OCI-LY1 (cell line): ENCODE data around the gene CBL.

Experiments used
- H2AFZ ChIP-seq: fragments of 200-600 bp; sonication (generic), shearing (Covaris generic); 2 replicates; pipeline ENCODE4 v1.6.0; 2014; ENCODE audit warnings: antibody characterized with exemption, mild to moderate bottlenecking, low read length
- H3F3A ChIP-seq: fragments of 200-600 bp; sonication (generic), shearing (Covaris generic); 2 replicates; pipeline ENCODE4 v1.6.0; 2014; ENCODE audit warnings: mild to moderate bottlenecking, antibody characterized with exemption, low read length, moderate library complexity; ENCODE audit not compliant: insufficient read depth
- H3K27ac ChIP-seq: fragments of 200-600 bp; sonication (generic); 2 replicates; pipeline ENCODE4 v1.5.1; 2014; ENCODE audit warnings: low read length, mixed run types, mild to moderate bottlenecking, low read depth; ENCODE audit not compliant: poor library complexity, severe bottlenecking
- H3K27me3 ChIP-seq: fragments of 200-600 bp; sonication (generic); 2 replicates; pipeline ENCODE4 v1.6.0; 2014; ENCODE audit warnings: antibody characterized with exemption, mild to moderate bottlenecking, low read length, moderate library complexity; ENCODE audit not compliant: insufficient read depth
- H3K36me3 ChIP-seq: fragments of 200-600 bp; sonication (generic); 2 replicates; pipeline ENCODE4 v1.6.1; 2014; ENCODE audit warnings: mild to moderate bottlenecking, antibody characterized with exemption, low read length, moderate library complexity, mixed read lengths; ENCODE audit not compliant: insufficient read depth
- H3K4me1 ChIP-seq: fragments of 200-600 bp; sonication (generic); 2 replicates; pipeline ENCODE4 v1.5.1; 2014; ENCODE audit warnings: mild to moderate bottlenecking, low read length, moderate library complexity; ENCODE audit not compliant: insufficient read depth, severe bottlenecking
- H3K4me2 ChIP-seq: fragments of 200-600 bp; sonication (generic), shearing (Covaris generic); 2 replicates; pipeline ENCODE4 v1.6.1; 2014; ENCODE audit warnings: low read length
- H3K4me3 ChIP-seq: fragments of 200-600 bp; sonication (generic); 2 replicates; pipeline ENCODE4 v1.5.1; 2014; ENCODE audit warnings: low read length, low read depth, mild to moderate bottlenecking, mixed read lengths; ENCODE audit not compliant: poor library complexity, severe bottlenecking
- H3K79me2 ChIP-seq: fragments of 200-600 bp; shearing (Covaris generic); 2 replicates; pipeline ENCODE4 v1.6.1; 2016; ENCODE audit warnings: mixed run types, low read length, mixed read lengths; ENCODE audit not compliant: insufficient read depth
- H3K9ac ChIP-seq: fragments of 200-600 bp; sonication (generic), shearing (Covaris generic); 2 replicates; pipeline ENCODE4 v1.6.1; 2014; ENCODE audit warnings: mild to moderate bottlenecking, low read length, mixed read lengths
- H3K9me2 ChIP-seq: fragments of 200-600 bp; sonication (generic), shearing (Covaris generic); 2 replicates; pipeline ENCODE4 v1.6.1; 2014; ENCODE audit warnings: low read depth, mild to moderate bottlenecking, low read length, mixed read lengths
- H3K9me3 ChIP-seq: fragments of 200-600 bp; shearing (Covaris generic); 2 replicates; pipeline ENCODE4 v1.6.1; 2014; ENCODE audit warnings: low read length, mixed read lengths
- H4K20me1 ChIP-seq: fragments of 200-600 bp; sonication (generic), shearing (Covaris generic); 2 replicates; pipeline ENCODE4 v1.6.0; 2016; ENCODE audit warnings: mild to moderate bottlenecking, low read length; ENCODE audit not compliant: insufficient read depth
- CTCF ChIP-seq: fragments of 200-600 bp; sonication (generic), shearing (Covaris generic); IDR thresholded peaks from 2 replicates; pipeline ENCODE4 v1.5.1; 2017; ENCODE audit warnings: mild to moderate bottlenecking, antibody characterized with exemption, low read length, moderate library complexity, mixed read lengths
- EZH2 ChIP-seq: fragments of 200-600 bp; sonication (generic), shearing (Covaris generic); IDR thresholded peaks from 2 replicates; pipeline ENCODE4 v1.8.0; 2017; ENCODE audit warnings: borderline replicate concordance, mixed run types, mild to moderate bottlenecking, antibody characterized with exemption, low read length, moderate library complexity, mixed read lengths

Gene CBL

GRCh38 chr11:119284344-119285157 lies 78.4 kb downstream of the CBL start:
- H3K79me2 ChIP-seq = no peaks in the 10 kb centered on the region
- TF ChIP-seq CTCF = peak; percentile 62; the same call in 1 of the 2 replicates
- TF ChIP-seq EZH2 = no peak
- H4K20me1 ChIP-seq = no peaks in the 10 kb centered on the region
- no peak overlapping the region for H2AFZ ChIP-seq
- H3K9ac ChIP-seq = no peak overlapping the region
- no peaks in the 10 kb centered on the region for H3K4me1 ChIP-seq
- H3K27ac ChIP-seq = no peak overlapping the region
- H3K4me2 ChIP-seq = no peak overlapping the region
- no peaks in the 10 kb centered on the region for H3F3A ChIP-seq
- no peaks in the 10 kb centered on the region for H3K9me3 ChIP-seq
- peaks cover 52% of the 10 kb centered on the region for H3K36me3 ChIP-seq
- no peaks in the 10 kb centered on the region for H3K27me3 ChIP-seq
- H3K9me2 ChIP-seq = no peaks in the 10 kb centered on the region
- H3K4me3 ChIP-seq = no peak overlapping the region

GRCh38 chr11:119285431-119285830 lies 79.3 kb downstream of the CBL start:
- no peaks in the 10 kb centered on the region for H3K27me3 ChIP-seq
- no peaks in the 10 kb centered on the region for H3K4me1 ChIP-seq
- no peak for TF ChIP-seq CTCF
- no peak for TF ChIP-seq EZH2
- H3K4me3 ChIP-seq = no peak overlapping the region
- no peak overlapping the region for H2AFZ ChIP-seq
- no peaks in the 10 kb centered on the region for H3K9me2 ChIP-seq
- H3K36me3 ChIP-seq = peaks cover 52% of the 10 kb centered on the region
- no peak overlapping the region for H3K27ac ChIP-seq
- H3K9me3 ChIP-seq = no peaks in the 10 kb centered on the region
- no peak overlapping the region for H3K9ac ChIP-seq
- no peak overlapping the region for H3K4me2 ChIP-seq
- no peaks in the 10 kb centered on the region for H3F3A ChIP-seq
- no peaks in the 10 kb centered on the region for H3K79me2 ChIP-seq
- H4K20me1 ChIP-seq = no peaks in the 10 kb centered on the region

- TF ChIP-seq EZH2 (no peak), CTCF (no peak)
- H3K79me2 ChIP-seq = no peaks in the 10 kb centered on the region
- peaks cover 59% of the 10 kb centered on the region for H3K36me3 ChIP-seq
Observed at GRCh38 chr11:119288219-119288618, 82.1 kb downstream of the CBL start.

More at GRCh38 chr11:119288219-119288618, 82.1 kb downstream of the CBL start:
- Histone ChIP-seq H3K27me3 (no peaks in the 10 kb centered on the region), H3F3A (no peaks in the 10 kb centered on the region), H3K9me3 (no peaks in the 10 kb centered on the region), H4K20me1 (no peaks in the 10 kb centered on the region), H3K4me3 (no peak overlapping the region), H3K9ac (no peak overlapping the region), H2AFZ (no peak overlapping the region), H3K27ac (no peak overlapping the region), H3K4me1 (no peaks in the 10 kb centered on the region), H3K4me2 (no peak overlapping the region), H3K9me2 (no peaks in the 10 kb centered on the region)
